GM19372 (cell line): ENCODE data around the gene NDUFB1.

Experiments used
- ATAC-seq: cut with Tn5 transposase; IDR thresholded peaks from one replicate; pipeline ENCODE4 v1.9.1; 2021; ENCODE audit warnings: mild to moderate bottlenecking, low read depth, moderate library complexity; ENCODE audit not compliant: unreplicated experiment

NDUFB1 gene

GRCh38 chr14:92103363-92103989 is 18.0 kb downstream of the NDUFB1 start:
- ATAC-seq, result no peak

DNA sequence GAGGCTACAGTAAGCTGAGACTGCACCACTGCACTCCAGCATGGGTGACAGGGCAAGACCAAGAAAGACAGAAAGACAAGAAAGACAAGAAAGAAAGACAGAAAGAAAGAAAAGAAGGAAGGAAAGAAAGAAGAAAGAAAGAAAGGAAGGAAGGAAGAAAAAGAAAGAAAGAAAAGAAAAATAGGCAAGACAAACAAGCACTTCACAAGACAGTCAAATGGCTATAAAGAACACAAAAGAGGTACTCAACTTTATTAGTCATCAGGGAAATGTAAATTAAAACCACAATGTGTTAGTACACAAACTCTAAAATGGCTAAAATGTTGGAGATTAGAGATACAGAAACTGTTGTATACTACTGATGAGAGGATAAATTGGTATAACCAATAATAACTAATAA is 21.7 kb downstream of the NDUFB1 start:
- no peak for ATAC-seq

GRCh38 chr14:92093320-92093719 is 28.2 kb downstream of the NDUFB1 start:
- ATAC-seq, result no peak

DNA sequence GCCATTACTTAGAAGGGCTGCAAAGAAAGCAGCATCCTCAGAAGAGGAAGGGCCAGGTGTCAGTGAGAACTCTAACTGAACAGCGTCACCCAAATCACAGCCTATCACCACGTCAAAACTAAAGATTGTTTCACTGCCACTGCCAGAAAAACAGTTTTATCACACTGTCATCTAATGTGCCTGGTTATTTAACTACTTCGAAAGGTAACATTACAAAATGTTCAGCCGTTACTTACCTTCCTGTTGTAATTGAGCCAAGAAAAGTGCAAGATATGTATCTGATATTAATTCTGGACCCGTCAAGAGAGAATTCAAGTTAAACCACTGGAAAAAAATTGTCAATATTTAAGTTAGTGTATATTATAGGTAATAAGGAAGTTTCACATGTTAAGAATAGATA is 33.0 kb downstream of the NDUFB1 start:
- no peak for ATAC-seq

DNA sequence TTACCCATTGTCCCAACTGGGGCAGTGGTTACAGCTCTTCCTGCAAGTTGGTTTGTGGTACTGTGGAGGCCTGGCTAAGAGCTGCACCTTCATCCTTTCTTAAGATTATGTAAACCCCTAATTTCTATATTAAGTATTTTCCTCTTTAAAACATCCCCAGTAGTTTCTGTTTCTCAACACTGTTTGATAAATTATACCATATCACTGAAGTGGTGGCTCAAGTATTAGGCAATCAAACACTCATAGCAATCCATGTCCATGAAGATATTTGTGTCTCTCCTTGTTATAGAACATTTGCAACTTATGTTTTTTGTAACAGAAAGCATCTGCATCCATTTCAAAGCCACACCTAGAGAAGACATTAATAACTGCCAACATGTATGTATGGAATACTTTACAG is 47.0 kb downstream of the NDUFB1 start:
- no peak for ATAC-seq
